Activated gamma-delta T cell (primary cell): ENCODE data around the gene DBNDD1.
"Not testable (repeated sequence)": the region's sequence is repeated elsewhere in the genome, so short reads cannot be mapped to it uniquely, and the experiment has no call there.

Source experiments
- DNase-seq: peaks from one replicate; lab custom pipeline; 2025; lab: John Stamatoyannopoulos, UW

Gene DBNDD1

GRCh38 chr16:89988951-89989350 is 30.3 kb downstream of the DBNDD1 start:
- DNase-seq = no peak

GRCh38 chr16:89987169-89987568 is 32.1 kb downstream of the DBNDD1 start:
- DNase-seq = no peak

GRCh38 chr16:89986600-89986999 is 32.7 kb downstream of the DBNDD1 start:
- no peak for DNase-seq

- no peak for DNase-seq
Measured at GRCh38 chr16:89985219-89985618, 34.0 kb downstream of the DBNDD1 start.

- DNase-seq = no peak
Measured at GRCh38 chr16:89984216-89984615, 35.0 kb downstream of the DBNDD1 start.

GRCh38 chr16:89983536-89983935 is 35.7 kb downstream of the DBNDD1 start:
- no peak for DNase-seq

GRCh38 chr16:89982318-89982717 is 36.9 kb downstream of the DBNDD1 start:
- no peak for DNase-seq

GRCh38 chr16:89981414-89981813 is 37.8 kb downstream of the DBNDD1 start:
- DNase-seq = no peak

- no peak for DNase-seq
Measured at GRCh38 chr16:89974870-89975269, 44.4 kb downstream of the DBNDD1 start.

GRCh38 chr16:89973654-89974335 is 45.5 kb downstream of the DBNDD1 start:
- no peak for DNase-seq

GRCh38 chr16:89973235-89973634 is 46.0 kb downstream of the DBNDD1 start:
- DNase-seq = no peak

GRCh38 chr16:89972244-89973234 is 46.7 kb downstream of the DBNDD1 start:
- peak; percentile 89 for DNase-seq

- no peak for DNase-seq
Measured at GRCh38 chr16:89971495-89972243, 47.6 kb downstream of the DBNDD1 start.

- no peak for DNase-seq
Measured at GRCh38 chr16:89969741-89970410, 49.4 kb downstream of the DBNDD1 start.

- DNase-seq = not testable (repeated sequence)
Measured at GRCh38 chr16:89968074-89968473, 51.2 kb downstream of the DBNDD1 start.

GRCh38 chr16:89967436-89967835 is 51.8 kb downstream of the DBNDD1 start:
- not testable (repeated sequence) for DNase-seq

GRCh38 chr16:89966756-89967155 is 52.5 kb downstream of the DBNDD1 start:
- no peak for DNase-seq

GRCh38 chr16:89965447-89966225 is 53.6 kb downstream of the DBNDD1 start:
- DNase-seq = no peak

GRCh38 chr16:89964201-89964600 is 55.1 kb downstream of the DBNDD1 start:
- DNase-seq = no peak

GRCh38 chr16:89962754-89963498 is 56.3 kb downstream of the DBNDD1 start:
- no peak for DNase-seq
